A549 (cell line): ENCODE results near the gene CERS6. TPM values are rescaled to one million over a fixed set of nuclear protein-coding genes. Genes with fewer than 3 reads are reported as not detected.

ENCODE experiments used
- ATAC-seq, 2 experiments: fragments of 200-7000 bp in 1 of 2; fragments of >200 bp in 1 of 2; cut with Nextera tagmentation in 1 of 2; cut with Tn5 transposase in 1 of 2; 3 replicates each; pipeline versions ENCODE4 v1.8.0 to v1.9.1; 2018 to 2020; ENCODE audit warnings: mild to moderate bottlenecking in 1 of 2, moderate library complexity in 1 of 2
- CTCF ChIA-PET: fragments of 300-600 bp; sonication (Branson Sonifier 250); formaldehyde crosslinking; extraction: SDS; loops from one replicate; lab custom pipeline; 2021; ENCODE audit warnings: antibody characterized with exemption, inconsistent platforms; lab: Yijun Ruan, JAX
- POLR2A ChIA-PET: fragments of 350-600 bp; formaldehyde crosslinking; extraction: SDS; loops from one replicate; lab custom pipeline; 2021; ENCODE audit warnings: antibody characterized with exemption, inconsistent platforms; lab: Yijun Ruan, JAX
- DNase-seq, 2 experiments: peaks; one replicate each; pipeline versions ENCODE4 v3.0.0 to v3.0.0-alpha.2; 2011 to 2016; ENCODE audit warnings: low read depth in 1 of 2, low spot score in 1 of 2
- FAIRE-seq: peaks from 2 replicates; lab custom pipeline; 2011; peaks lifted over from hg19 to GRCh38; lab: Jason Lieb, UNC
- H3K27ac ChIP-seq, 2 experiments: fragments of >200 bp; sonication (Bioruptor Twin); formaldehyde crosslinking; 3 replicates each; pipeline ENCODE4 v1.5.1; 2016 to 2017
- H3K4me1 ChIP-seq: fragments of >200 bp; sonication (Bioruptor Twin); formaldehyde crosslinking; 3 replicates; pipeline ENCODE4 v1.6.1; 2016
- H3K4me2 ChIP-seq: fragments of >200 bp; sonication (Bioruptor Twin); formaldehyde crosslinking; 3 replicates; pipeline ENCODE4 v1.6.1; 2016
- H3K4me3 ChIP-seq: fragments of >200 bp; sonication (Bioruptor Twin); formaldehyde crosslinking; 3 replicates; pipeline ENCODE4 v1.5.1; 2016
- H3K9me3 ChIP-seq: fragments of >200 bp; sonication (Bioruptor Twin); formaldehyde crosslinking; 3 replicates; pipeline ENCODE4 v1.6.1; 2016
- BHLHE40 ChIP-seq: IDR thresholded peaks from 2 replicates; pipeline ENCODE4 v1.6.1; 2012; ENCODE audit warnings: low read depth, low read length, inconsistent platforms
- CBX2 ChIP-seq: fragments of 200-600 bp; sonication (generic); IDR thresholded peaks from 2 replicates; pipeline ENCODE4 v1.6.1; 2016; ENCODE audit warnings: low read depth, mild to moderate bottlenecking, borderline replicate concordance
- CBX8 ChIP-seq: fragments of 200-600 bp; sonication (generic); IDR thresholded peaks from 2 replicates; pipeline ENCODE4 v1.6.1; 2016
- CHD2 ChIP-seq: fragments of 150-350 bp; IDR thresholded peaks from 2 replicates; pipeline ENCODE4 v1.6.1; 2014; ENCODE audit warnings: low read length; ENCODE audit not compliant: partially characterized antibody
- EHF ChIP-seq: fragments of 250-450 bp; sonication (Bioruptor Pico); IDR thresholded peaks from 2 replicates; pipeline ENCODE4 v1.5.0; 2020; ENCODE audit warnings: mild to moderate bottlenecking
- ELK1 ChIP-seq: fragments of 150-350 bp; IDR thresholded peaks from 2 replicates; pipeline ENCODE4 v1.6.1; 2014; ENCODE audit warnings: low read depth, mild to moderate bottlenecking, low read length
- EP300 ChIP-seq, 2 experiments: fragments of >200 bp; sonication (Bioruptor Twin); formaldehyde crosslinking; IDR thresholded peaks; 2 replicates in 1 of 2; 3 replicates in 1 of 2; pipeline ENCODE4 v1.6.1; 2016 to 2017
- FOXS1 ChIP-seq: fragments of 250-450 bp; sonication (Bioruptor Pico); IDR thresholded peaks from 2 replicates; pipeline ENCODE4 v1.5.0; 2020; ENCODE audit warnings: mild to moderate bottlenecking, moderate library complexity
- GATA3 ChIP-seq: IDR thresholded peaks from 2 replicates; pipeline ENCODE4 v1.6.1; 2012; ENCODE audit warnings: borderline replicate concordance
- HDAC2 ChIP-seq: fragments of 200-600 bp; sonication (generic); IDR thresholded peaks from 2 replicates; pipeline ENCODE4 v1.6.1; 2016
- HES2 ChIP-seq: fragments of >200 bp; sonication (Bioruptor Twin); formaldehyde crosslinking; IDR thresholded peaks from 2 replicates; pipeline ENCODE4 v1.6.1; 2016
- HMGXB4 ChIP-seq: fragments of 250-450 bp; sonication (Bioruptor Pico); IDR thresholded peaks from 2 replicates; pipeline ENCODE4 v1.5.0; 2021; ENCODE audit warnings: mild to moderate bottlenecking, moderate library complexity, borderline replicate concordance
- HOXB5 ChIP-seq: fragments of 250-450 bp; sonication (Bioruptor Pico); IDR thresholded peaks from 2 replicates; pipeline ENCODE4 v1.5.0; 2020; ENCODE audit warnings: mild to moderate bottlenecking, moderate library complexity
- JUN ChIP-seq, 2 experiments: fragments of >200 bp; sonication (Bioruptor Twin); formaldehyde crosslinking; IDR thresholded peaks; 2 replicates in 1 of 2; 3 replicates in 1 of 2; pipeline ENCODE4 v1.6.1; 2016 to 2017
- KDM1A ChIP-seq: fragments of 200-600 bp; sonication (generic); IDR thresholded peaks from 2 replicates; pipeline ENCODE4 v1.6.1; 2016; ENCODE audit warnings: low read depth, mild to moderate bottlenecking
- KDM5A ChIP-seq: fragments of 200-600 bp; sonication (generic); IDR thresholded peaks from 2 replicates; pipeline ENCODE4 v1.6.1; 2016; ENCODE audit warnings: antibody characterized with exemption, mild to moderate bottlenecking
- MAFK ChIP-seq: fragments of 450-650 bp; IDR thresholded peaks from 2 replicates; pipeline ENCODE4 v1.6.1; 2014; ENCODE audit not compliant: partially characterized antibody
- MAZ ChIP-seq: fragments of 150-350 bp; IDR thresholded peaks from 2 replicates; pipeline ENCODE4 v1.6.1; 2014; ENCODE audit warnings: antibody characterized with exemption, low read depth, low read length, borderline replicate concordance
- NFE2L2 ChIP-seq: fragments of 150-350 bp; conservative IDR thresholded peaks from 2 replicates; pipeline ENCODE4 v1.6.1; 2014; ENCODE audit warnings: low read length
- NPAS2 ChIP-seq: fragments of 250-450 bp; sonication (Bioruptor Pico); IDR thresholded peaks from 2 replicates; pipeline ENCODE4 v1.8.0; 2022; ENCODE audit warnings: mild to moderate bottlenecking, moderate library complexity, borderline replicate concordance
- NR3C1 ChIP-seq: fragments of >200 bp; sonication (Bioruptor Twin); formaldehyde crosslinking; IDR thresholded peaks from 3 replicates; pipeline ENCODE4 v1.6.1; 2017
- PHF8 ChIP-seq: fragments of 200-600 bp; sonication (generic); IDR thresholded peaks from 2 replicates; pipeline ENCODE4 v1.6.1; 2016; ENCODE audit warnings: low read depth, mild to moderate bottlenecking, antibody characterized with exemption, moderate library complexity, borderline replicate concordance
- POLR2AphosphoS2 ChIP-seq: conservative IDR thresholded peaks from 2 replicates; pipeline ENCODE4 v1.6.1; 2012; ENCODE audit warnings: low read length, improper control_type of control experiment, inconsistent platforms
- RAD21 ChIP-seq, 2 experiments: fragments of >200 bp in 1 of 2; sonication (Bioruptor Twin) in 1 of 2; formaldehyde crosslinking in 1 of 2; IDR thresholded peaks in 1 of 2; conservative IDR thresholded peaks in 1 of 2; 2 replicates in 1 of 2; 3 replicates in 1 of 2; pipeline ENCODE4 v1.6.1; 2012 to 2018; ENCODE audit warnings: inconsistent platforms in 1 of 2
- RARB ChIP-seq: fragments of 250-450 bp; sonication (Bioruptor Pico); IDR thresholded peaks from 2 replicates; pipeline ENCODE4 v1.8.0; 2021; ENCODE audit warnings: mild to moderate bottlenecking, moderate library complexity
- RCOR1 ChIP-seq: fragments of 150-350 bp; IDR thresholded peaks from 2 replicates; pipeline ENCODE4 v1.6.1; 2014; ENCODE audit warnings: antibody characterized with exemption, low read length, low read depth
- REST ChIP-seq: fragments of 200-600 bp; sonication (generic); IDR thresholded peaks from 2 replicates; pipeline ENCODE4 v1.6.1; 2016; ENCODE audit warnings: antibody characterized with exemption, mild to moderate bottlenecking, moderate library complexity
- TFCP2L1 ChIP-seq: fragments of 250-450 bp; sonication (Bioruptor Pico); IDR thresholded peaks from 2 replicates; pipeline ENCODE4 v1.5.0; 2021; ENCODE audit warnings: mild to moderate bottlenecking
- USF2 ChIP-seq: fragments of 450-650 bp; IDR thresholded peaks from 2 replicates; pipeline ENCODE4 v1.6.1; 2014; ENCODE audit warnings: antibody characterized with exemption
- ZC3H11A ChIP-seq: fragments of 450-650 bp; IDR thresholded peaks from 2 replicates; pipeline ENCODE4 v1.6.1; 2014; ENCODE audit warnings: antibody characterized with exemption, mild to moderate bottlenecking
- ZFP36 ChIP-seq: fragments of 450-650 bp; IDR thresholded peaks from 2 replicates; pipeline ENCODE4 v1.6.1; 2014; ENCODE audit warnings: borderline replicate concordance; ENCODE audit not compliant: partially characterized antibody
- ZSCAN20 ChIP-seq: fragments of 250-450 bp; sonication (Bioruptor Pico); IDR thresholded peaks from 2 replicates; pipeline ENCODE4 v1.8.0; 2022; ENCODE audit warnings: mild to moderate bottlenecking, moderate library complexity
- WGBS: methylation state at CpG from one replicate; pipeline ENCODE4 v1.1.6; 2017; ENCODE audit errors: missing lambda C conversion rate; 5-methylcytosine and 5-hydroxymethylcytosine counted together
- polyA minus RNA-seq: library from RNA; depleted of rRNA, polyadenylated mRNA; stranded (reverse); fragments of >200 nt; gene quantifications from 2 replicates; pipeline ENCODE4 v1.2.3, GENCODE V29; 2011; rRNA and poly(A)+ RNA removed
- polyA plus RNA-seq, 4 experiments: library from polyadenylated mRNA; depleted of rRNA in 3 of 4; stranded (reverse); fragments of >200 nt; fragmentation: RNase III in 1 of 4; extraction: RNeasy Plus Mini Kit Qiagen cat#74134 plus additional on column Dnase treatment in 1 of 4; gene quantifications; 2 replicates in 3 of 4; 3 replicates in 1 of 4; pipeline ENCODE4 v1.2.3, GENCODE V29; 2011 to 2017

Gene CERS6
- polyA plus RNA-seq (2011; rRNA removed) (16.9 and 19.0 TPM in 2 replicates), polyA plus RNA-seq (2017; fragmentation: RNase III; extraction: RNeasy Plus Mini Kit Qiagen cat#74134 plus additional on column Dnase treatment) (10.9 to 12.0 TPM (median 11.6 TPM) in 3 replicates), polyA minus RNA-seq (12.8 and 13.0 TPM in 2 replicates)
- polyA plus RNA-seq (2012; cell fraction: cytosol; rRNA removed) = 2.9 and 3.7 TPM in 2 replicates
- 1.7 and 3.2 TPM in 2 replicates for polyA plus RNA-seq (2012; cell fraction: nucleus; rRNA removed)

GRCh38 chr2:168455645-168456520 lies at the start of gene CERS6:
TSS of gene CERS6 (plus strand) at chr2:168456272. CDS start at chr2:168456449, 177 bp downstream.
- peaks cover 10% of the 10 kb centered on the region for H3K4me1 ChIP-seq
- 6% methylated on average over 29 of the region's 72 CpGs for WGBS
- H3K9me3 ChIP-seq = peaks cover 3% of the 10 kb centered on the region; the same call in 1 of the 3 replicates
- peak within 1 kb of the TSS; percentile 95 for H3K4me3 ChIP-seq
- H3K4me2 ChIP-seq = peak within 1 kb of the TSS; percentile 93
- DNase-seq (peak; percentile 74 to 92), ATAC-seq (peak; percentile 98), FAIRE-seq (no peak)
- CTCF ChIA-PET = interaction anchor here (1.0 kb wide), 1 partner anchor 14 kb away, joined by 3 read pairs; no protein-coding TSS in a partner anchor
- POLR2A ChIA-PET = interaction anchor here (1.0 to 1.3 kb wide), 2 partner anchors 14 to 15 kb away, joined by 3 to 4 read pairs; no protein-coding TSS in a partner anchor
- H3K27ac ChIP-seq = peak within 1 kb of the TSS; percentile 90 to 96
- no peak for TF ChIP-seq FOXS1 (CRISPR knock-in tag)
- TF ChIP-seq HES2 = no peak
- TF ChIP-seq EHF (CRISPR knock-in tag) = no peak
- TF ChIP-seq HOXB5 = peak; percentile 56; the same call in 1 of the 2 replicates
- no peak for TF ChIP-seq RARB (CRISPR knock-in tag)
- no peak for TF ChIP-seq KDM5A
- TF ChIP-seq USF2 = peak; percentile 84
- TF ChIP-seq CHD2 = no peak
- no peak for TF ChIP-seq RCOR1
- TF ChIP-seq GATA3 = no peak; the same call in 1 of the 2 replicates
- TF ChIP-seq CBX2 = no peak
- no peak for TF ChIP-seq REST
- TF ChIP-seq ZFP36 = no peak
- TF ChIP-seq POLR2AphosphoS2 = no peak
- no peak for TF ChIP-seq MAZ
- peak; percentile 25; the same call in 1 of the 2 replicates for TF ChIP-seq TFCP2L1 (CRISPR knock-in tag)
- TF ChIP-seq ELK1 = no peak
- no peak for TF ChIP-seq HMGXB4 (CRISPR knock-in tag)
- no peak for TF ChIP-seq ZSCAN20 (CRISPR knock-in tag)
- no peak for TF ChIP-seq ZC3H11A
- no peak for TF ChIP-seq KDM1A
- no peak for TF ChIP-seq EP300 (IDR thresholded peaks at IDR 0.05)
- no peak for TF ChIP-seq HDAC2
- no peak for TF ChIP-seq CBX8
- TF ChIP-seq MAFK = no peak
- no peak for TF ChIP-seq NFE2L2
- no peak for TF ChIP-seq BHLHE40
- TF ChIP-seq RAD21 (conservative IDR thresholded peaks at IDR 0.05 in 1 of 2, IDR thresholded peaks at IDR 0.05 in 1 of 2) = no peak
- peak; percentile 84; the same call in 1 of the 2 replicates for TF ChIP-seq PHF8
- TF ChIP-seq JUN (IDR thresholded peaks at IDR 0.05) = peak in 1 of 2 experiments; percentile 65; a peak in 2 of 5 replicates
- no peak for TF ChIP-seq NR3C1
- TF ChIP-seq NPAS2 = 0 out of 2 replicates have a peak, but pooled peaks have one; percentile 24
